GM21528 (cell line): ENCODE data around the gene RGL1.

Experiments
- ATAC-seq: cut with Tn5 transposase; IDR thresholded peaks from one replicate; pipeline ENCODE4 v1.9.1; 2021; ENCODE audit warnings: mild to moderate bottlenecking, moderate library complexity; ENCODE audit not compliant: unreplicated experiment, low FRiP score

The RGL1 gene

DNA sequence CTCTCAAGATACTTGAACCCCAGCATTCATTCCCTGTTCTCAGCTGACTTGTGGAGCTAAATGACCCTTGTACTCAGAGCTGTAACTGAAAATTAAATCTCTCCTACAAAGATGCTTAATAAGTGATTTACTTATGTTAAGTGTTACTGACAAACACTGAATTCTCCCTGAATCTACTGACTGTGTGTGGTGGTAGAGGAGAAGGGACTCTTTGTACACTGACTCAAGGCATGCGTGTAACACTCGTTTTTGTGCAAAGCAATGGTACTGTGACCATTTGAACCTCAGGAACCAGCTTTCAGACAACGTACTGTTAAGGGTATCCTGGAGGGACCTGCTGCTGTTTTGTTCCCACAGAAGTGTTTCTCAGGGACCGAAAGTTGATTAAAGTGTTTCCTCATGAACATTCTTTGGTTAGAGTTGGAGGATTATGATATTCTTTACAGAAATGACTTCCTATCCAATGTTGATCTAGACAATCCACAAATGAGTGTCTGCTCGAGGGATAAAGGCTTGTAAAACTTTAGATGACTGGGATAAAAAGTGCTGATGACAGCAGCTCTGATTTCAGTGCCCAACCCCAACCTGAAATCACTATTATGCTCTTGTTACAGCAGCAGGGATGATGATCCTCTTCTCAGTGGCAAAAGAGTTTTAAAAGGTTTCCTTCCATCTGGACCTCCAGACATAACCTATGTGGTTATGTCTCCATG lies 12.8 kb downstream of the RGL1 start:
- ATAC-seq, result no peak

DNA sequence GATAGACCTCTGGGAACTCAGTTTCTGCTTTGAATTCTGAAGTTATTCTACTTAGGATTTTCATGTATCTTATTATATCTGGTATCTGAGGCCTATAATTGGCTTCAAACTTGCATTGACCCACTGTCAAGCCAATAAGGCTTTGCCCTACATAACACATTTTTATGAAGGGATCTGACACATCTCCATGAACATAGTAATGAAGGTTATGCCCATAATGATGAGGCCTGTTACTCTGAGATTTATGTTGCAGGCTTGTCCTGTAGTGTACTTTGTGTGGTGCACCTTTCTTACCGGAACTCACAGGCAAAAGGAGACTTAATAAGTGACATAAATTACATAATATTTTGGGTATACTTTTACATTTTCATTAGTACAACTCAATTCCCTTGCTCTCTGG lies 14.1 kb downstream of the RGL1 start:
- no peak for ATAC-seq

DNA sequence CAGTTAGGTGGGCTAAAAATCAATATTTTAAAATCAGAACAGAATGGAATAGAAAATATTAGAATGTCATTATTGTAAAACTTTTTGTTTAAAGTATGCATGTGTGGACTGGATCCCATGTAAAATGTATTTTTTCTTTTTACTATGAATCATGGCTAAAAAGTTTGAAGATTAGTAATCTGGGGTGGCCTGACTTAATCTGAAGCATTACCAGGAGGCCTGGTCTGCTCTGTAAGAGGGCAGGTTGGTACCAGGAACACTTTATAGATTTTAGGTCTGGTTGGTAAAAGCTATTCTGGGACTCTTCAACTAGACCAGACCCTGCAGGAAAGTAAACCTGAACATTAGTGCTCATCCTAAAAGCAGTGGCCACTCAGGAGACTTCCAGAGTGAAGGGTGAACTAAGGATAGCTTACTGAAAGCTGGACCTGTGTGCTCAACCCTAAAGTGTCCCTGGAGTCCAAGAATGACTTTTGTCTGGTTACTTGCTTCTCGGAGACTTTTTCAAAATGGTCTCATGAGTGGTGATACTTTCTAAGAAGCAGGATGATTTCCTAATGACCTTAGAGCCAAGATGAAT lies 16.5 kb downstream of the RGL1 start:
- ATAC-seq, result no peak

DNA sequence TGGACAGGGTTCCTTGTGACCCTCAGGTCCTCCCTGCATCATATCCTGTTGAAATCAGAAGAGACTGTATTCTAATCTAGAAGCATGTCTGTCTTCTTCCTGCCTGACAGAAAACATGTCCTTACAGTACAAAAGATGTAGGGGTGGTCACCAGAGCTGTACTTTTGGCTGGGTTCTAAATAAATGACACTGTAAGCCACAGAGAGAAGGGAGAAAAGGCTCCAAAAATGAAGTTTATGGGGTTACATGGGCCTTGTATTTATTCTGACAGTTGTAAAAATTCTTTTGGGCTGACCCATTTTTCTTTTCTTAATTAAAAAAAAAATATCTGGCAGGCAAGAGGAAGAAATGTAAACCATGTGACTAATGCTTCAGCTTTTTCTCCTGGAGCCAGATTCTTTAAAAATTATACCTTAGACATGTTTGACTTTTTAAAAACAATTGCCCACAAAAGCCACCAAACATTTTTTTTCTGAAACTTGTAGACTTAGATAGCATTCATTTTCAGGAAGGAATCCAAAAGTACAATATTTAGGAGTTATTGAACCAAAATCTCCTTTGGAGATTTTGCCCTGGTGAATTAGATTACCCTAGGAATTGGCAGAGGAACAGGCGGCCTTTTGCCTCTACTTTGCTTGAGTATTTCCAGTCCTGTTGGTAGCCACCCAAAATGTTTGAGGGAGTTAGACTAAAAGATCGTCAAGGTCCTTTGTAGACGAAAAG lies 17.1 kb downstream of the RGL1 start:
- ATAC-seq, result no peak

DNA sequence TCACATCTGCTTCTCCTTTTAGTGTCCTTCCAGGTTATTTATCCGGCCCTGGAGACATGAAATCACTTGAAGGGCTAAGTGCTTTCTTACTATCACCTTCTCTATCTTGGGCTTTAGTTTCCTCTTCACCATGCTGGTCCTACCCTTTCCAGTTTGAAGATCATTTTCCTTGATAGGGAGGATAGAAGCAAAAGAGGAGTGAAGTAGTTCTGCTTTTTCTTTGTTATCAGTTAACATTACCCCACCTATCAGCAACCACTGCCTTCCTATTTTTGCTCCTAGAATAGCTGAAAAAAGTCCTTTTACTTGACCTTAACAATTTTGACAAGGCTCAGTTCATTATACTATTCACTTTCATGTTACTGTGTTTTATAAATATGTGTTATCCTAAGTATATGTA lies 19.4 kb downstream of the RGL1 start:
- no peak for ATAC-seq

DNA sequence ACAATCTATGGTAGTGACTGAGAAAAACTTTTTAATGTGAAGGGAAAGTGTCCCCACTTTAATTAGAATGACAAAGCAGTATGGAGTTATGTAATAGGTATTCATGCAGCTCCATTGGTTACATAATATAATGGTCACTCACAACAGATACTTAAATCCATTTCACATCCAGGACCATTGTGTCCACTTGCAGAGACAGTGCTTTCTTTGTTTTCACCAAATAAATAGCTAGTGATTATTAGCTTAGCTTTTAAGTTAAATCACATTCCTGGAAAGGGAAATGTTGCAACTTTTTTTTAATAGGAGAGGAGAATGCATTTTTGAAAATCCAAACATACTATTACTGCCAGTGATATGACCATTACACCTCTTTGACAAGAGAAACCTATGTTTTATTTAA lies 22.9 kb downstream of the RGL1 start:
- ATAC-seq, result no peak

DNA sequence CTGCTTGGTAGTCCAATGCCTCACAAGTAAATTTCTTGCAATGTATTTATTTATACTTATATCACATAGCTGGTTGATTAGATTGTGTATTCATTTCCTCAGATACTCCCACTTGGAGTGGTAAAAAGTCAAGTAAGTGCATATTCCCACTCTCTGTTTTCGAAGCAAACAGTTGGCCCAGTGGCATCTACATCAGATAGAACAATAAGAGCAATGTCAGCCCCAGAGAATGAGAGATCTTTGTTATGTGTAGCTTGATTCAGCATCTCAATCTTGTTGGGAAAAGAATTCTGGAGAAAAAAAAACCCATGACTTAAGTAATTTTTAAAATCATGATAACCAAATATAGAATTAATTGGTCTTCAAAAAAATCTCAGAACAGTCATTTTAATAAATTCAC lies 25.5 kb downstream of the RGL1 start:
- no peak for ATAC-seq

DNA sequence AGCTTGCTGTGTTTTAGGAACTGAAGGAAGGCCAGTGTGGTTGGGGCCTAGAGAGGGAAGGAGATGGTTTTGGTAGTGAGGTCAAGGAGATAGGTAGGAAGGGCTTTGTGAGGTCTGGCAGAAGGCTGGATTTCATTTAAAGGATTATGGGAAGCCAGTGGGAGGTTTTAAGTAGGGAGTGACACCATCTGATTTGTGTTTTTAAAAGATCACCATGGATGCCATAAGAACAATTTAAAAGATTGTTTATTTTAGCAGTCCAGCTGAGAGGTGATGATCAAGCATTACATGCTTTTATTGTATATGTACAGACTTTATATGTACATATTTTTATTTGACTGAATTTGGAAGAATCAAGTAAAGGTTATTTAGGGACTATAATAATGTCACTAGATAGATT lies 26.4 kb downstream of the RGL1 start:
- ATAC-seq, result no peak

DNA sequence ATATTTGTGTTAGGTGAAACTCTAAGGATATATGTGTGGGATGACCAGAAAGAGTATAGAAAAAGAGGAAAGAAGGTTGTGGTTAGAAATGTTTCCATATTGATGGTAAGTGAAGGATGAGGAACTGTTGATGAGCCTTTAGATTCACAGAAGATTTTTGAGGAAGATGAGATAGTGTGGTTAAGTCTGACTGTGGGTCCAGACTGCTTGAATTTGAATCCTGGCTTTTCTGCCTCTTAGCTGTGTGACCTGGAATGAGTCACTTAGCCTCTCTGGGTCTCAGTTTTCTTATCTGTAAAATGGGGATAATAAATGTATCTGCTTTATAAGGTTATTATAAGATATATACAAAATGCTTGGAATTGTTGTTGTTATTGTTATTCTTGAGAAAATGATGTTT lies 27.5 kb downstream of the RGL1 start:
- no peak for ATAC-seq

DNA sequence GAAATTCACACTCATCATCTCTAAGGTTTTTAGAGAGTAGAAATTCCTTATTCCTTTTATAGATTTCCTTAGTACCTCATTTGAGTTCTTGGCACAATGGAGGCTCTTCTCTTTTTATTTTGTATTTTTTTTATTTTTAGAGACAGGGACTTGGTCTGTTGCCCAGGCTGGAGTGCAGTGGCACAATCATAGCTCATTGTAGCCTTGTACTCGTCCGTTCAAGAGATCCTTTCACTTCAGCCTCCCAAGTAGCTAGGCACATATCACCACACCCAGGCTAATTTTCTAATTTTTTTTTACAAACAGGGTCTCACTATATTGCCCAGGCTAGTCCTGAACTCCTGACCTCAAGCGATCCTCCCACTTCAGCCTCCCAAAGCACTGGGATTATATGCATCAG lies 29.6 kb downstream of the RGL1 start:
- ATAC-seq, result no peak

DNA sequence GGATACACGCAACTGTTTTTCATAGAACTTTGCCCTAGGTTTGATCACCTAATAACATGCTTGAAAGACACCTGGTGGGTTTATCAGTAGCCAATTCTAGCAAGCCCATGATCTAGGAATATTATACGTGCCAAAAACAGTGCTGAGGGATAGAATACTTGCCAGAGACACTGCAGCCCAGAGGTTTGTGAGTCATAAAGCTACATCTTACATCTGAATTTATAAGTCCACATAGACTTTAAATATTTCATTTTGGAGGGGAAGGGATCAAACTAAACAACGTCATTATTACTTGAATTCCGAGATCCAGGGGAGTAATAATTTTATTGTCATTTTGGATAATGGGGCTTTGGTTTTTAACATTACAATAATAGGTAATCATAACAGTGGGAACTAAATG lies 31.7 kb downstream of the RGL1 start:
- no peak for ATAC-seq

DNA sequence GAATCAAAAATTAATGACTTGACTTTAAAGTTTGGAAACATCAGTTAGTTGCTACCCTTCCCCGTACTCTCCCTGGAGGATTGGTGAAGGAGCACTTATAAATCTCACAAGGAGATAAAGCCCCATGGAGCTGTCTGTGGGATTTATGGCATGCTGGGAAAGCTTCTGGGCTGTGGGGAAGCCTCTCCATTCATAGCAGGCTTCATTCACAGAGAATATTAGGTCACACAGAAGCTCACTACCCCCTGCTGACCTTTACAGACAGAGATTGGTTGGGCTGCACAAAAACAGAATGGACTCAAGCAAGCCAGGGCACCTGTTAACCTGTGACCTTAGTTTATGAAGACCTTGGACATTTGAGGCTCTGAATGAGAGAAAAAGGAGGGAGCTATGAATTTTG lies 32.1 kb downstream of the RGL1 start:
- no peak for ATAC-seq

DNA sequence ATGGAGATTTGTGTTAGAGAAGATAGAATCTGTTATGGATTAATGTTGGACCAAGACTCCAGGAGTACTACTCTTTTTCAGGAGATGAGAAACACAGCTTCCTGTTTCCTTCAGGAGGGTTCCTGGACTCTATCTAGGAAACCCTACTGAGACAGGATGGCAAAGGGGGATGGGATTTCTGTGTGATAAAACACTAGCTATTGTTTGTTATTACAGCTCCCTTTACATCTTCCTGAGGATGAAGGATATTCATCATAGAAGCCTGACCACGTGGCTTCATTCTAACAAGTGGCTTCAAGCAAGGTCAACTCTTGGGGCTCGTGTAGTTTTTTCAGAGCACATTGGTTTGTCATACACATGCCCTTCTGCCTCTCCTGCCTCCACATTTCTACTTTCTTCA lies 33.3 kb downstream of the RGL1 start:
- no peak for ATAC-seq

DNA sequence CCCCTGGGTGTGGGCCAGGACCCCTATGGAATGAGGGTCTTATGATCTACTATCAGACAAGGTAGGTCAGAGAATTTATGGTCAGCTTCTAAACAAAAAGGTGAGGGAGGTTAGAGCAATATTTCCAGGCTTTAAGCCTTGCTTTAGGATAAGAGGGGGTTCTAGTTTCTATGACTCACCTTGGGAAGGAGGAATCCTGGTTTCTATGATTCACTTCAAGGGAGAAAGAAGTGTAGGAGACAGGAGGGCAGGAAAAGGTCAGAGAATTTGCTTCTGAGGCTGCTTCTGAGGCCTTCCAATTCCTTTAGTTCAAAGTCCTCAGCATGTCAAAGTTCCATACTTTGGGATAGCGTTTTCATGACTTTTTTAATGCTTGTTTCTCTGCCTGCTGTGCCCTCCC lies 35.2 kb downstream of the RGL1 start:
- no peak for ATAC-seq

DNA sequence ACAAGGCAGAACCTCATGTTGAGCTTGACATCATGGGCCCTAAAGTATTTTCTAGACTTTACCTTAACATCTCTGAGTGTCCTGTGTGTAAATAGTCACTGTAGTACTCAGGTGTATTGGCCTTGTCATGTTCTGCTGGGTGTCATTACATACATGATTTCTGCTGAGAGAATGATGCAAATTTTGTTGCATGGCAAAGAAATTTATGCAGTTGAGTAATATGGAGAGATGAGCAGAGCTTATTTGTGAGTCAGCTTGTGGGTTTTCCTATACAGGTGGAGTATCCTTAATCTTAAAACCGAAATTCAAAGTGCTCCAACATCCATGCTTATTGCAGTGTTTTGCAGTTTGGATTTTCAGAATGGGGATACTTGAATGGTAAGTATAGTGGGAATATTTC lies 36.6 kb downstream of the RGL1 start:
- ATAC-seq, result no peak

DNA sequence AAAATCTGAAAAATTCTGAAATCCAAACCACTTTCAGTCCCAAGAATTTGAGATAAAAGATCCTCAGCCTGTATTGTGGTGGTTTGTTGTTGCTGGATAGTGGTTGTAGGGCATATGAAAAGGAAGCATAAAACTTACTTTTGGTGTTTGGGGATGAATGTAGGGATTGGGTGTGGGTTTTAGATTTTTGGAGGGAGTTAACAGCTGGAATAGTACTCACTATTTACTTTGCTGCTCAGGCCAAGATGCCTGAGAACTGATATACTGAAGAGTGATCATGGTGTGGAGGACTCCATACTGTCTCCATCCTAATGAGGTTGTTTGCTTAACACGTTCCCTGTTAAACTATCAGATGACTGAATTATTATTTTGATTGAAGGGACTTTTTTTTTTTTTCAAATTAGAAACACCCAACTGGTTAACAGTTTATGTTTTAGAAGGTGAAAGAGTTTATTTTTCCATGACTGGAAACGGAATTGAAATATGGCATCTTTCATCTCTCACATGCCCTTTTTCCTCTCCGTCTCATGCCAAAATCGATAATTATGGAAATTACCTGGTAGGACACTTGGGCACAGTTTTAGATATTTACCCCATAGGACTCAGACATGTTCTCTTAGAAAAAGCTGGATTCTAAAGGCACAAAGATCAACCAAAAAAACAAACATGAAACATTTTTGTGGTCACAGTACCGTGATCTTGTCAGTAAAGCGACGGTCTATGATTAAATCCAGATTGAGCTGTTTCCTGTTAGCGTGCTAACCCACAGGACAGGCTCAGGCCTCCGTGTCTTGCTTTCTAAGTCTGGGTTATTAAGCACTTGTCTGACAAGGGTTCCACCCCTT lies 37.3 kb downstream of the RGL1 start:
- peak; percentile 90 for ATAC-seq

DNA sequence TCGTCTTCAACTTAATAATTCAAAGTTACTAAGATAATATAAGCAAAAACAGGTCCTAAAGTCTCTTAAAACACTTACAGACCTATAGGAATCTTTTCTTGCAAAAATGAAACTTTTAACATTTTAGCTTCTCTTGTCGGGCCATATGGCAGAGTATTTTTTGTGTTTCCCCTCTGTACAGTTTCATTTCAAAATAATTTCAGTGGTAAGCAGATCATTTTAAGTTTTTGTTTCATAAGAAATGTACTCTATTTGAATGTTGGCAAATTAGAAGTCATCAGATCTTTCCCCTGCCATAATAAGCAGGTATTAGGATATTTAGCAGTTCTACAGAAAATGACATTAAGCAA lies 37.9 kb downstream of the RGL1 start:
- peak; percentile 47 for ATAC-seq

DNA sequence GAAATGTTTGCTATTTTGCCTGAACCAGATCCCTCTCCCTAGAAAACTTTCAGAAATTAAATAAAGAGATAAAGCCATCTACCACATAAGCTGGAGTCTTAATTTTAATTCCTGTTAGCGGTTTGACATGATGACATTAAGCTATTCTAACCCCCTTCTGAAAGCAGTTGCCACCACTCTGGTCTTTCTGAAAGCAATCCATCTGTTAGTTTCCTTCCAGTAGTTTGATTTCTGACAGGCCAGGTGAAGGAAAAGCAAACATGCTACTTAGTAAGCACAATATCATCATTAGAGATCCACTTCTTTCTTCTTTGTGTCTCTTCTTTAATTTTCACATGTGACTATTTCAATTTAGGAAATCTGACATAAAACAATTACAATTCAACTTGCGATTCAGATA lies 39.9 kb downstream of the RGL1 start:
- ATAC-seq, result no peak

DNA sequence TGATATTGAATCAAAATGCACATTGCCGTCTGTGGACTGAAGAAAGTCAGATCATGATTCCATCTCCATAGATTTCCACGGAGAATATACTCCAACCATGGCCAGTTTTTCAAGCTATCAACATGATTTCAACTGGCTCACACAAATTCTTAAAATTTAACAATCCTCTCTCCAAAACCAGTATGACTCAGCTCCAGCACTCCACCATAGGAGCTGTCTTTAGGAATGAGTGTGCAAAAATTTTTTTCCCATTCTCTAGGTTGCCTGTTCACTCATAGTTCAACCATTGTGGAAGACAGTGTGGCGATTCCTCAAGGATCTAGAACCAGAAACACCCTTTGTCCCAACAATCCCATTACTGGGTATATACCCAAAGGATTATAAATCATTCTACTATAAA lies 40.8 kb downstream of the RGL1 start:
- ATAC-seq, result no peak

DNA sequence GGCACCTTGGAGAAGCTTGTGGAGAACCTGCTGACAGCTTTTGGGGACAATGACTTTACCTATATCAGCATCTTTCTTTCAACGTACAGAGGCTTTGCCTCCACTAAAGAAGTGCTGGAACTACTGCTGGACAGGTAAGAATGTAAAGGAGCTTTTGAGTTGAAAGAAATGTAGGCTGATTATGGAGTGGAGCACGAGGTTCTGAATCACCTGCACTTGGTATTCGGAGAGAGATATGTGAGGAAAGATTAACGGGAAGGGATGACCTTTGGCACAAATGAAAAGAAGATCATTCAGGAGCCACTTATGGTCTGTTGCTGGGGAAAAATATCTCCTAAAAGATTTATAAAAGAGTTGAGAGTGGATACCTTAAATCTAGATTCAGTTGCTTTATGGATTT lies 42.7 kb downstream of the RGL1 start:
- ATAC-seq, result no peak

DNA sequence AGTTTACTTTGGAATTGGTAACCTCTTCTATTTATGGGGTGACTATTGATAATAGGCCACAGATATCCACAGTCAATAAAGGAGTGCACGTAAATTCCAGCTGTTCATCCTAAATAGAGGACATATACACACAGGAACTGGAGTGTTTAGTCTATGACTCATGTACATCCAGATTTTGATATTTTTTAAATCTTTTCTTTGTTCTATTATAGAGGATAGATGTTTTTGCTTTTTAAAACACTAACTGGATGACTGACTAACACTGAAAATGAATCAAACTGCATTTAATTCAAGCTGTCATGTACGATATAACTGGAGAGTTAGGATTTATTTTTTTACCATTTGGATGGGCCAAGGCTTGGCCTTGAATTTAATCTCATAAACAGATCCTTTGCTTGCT lies 45.9 kb downstream of the RGL1 start:
- ATAC-seq, result no peak
